KOPT-K1 (cell line): ENCODE data around the gene GAL3ST2.

Experiments
- H3K27ac ChIP-seq: fragments of 200-600 bp; sonication (generic); 2 replicates; pipeline ENCODE4 v1.5.1; 2016; ENCODE audit warnings: antibody characterized with exemption, mild to moderate bottlenecking, low read depth, low read length; ENCODE audit not compliant: poor library complexity, severe bottlenecking
- H3K36me3 ChIP-seq: fragments of 200-600 bp; sonication (generic); 2 replicates; pipeline ENCODE4 v1.5.1; 2017; ENCODE audit warnings: antibody characterized with exemption, mild to moderate bottlenecking, low read length, moderate library complexity; ENCODE audit not compliant: insufficient read depth
- H3K9me3 ChIP-seq: fragments of 200-600 bp; sonication (generic); 2 replicates; pipeline ENCODE4 v1.5.1; 2017; ENCODE audit warnings: antibody characterized with exemption, low read length, mild to moderate bottlenecking; ENCODE audit not compliant: insufficient read depth, poor library complexity, severe bottlenecking

GAL3ST2 gene

GRCh38 chr2:241852981-241853631 is 76.5 kb downstream of the GAL3ST2 start:
- Histone ChIP-seq H3K27ac (no peak overlapping the region), H3K9me3 (no peaks in the 10 kb centered on the region), H3K36me3 (no peaks in the 10 kb centered on the region)
